ENCODE results near the gene RHEBL1. TPM values are rescaled to one million over a fixed set of nuclear protein-coding genes. Genes with fewer than 3 reads are reported as not detected.

The RHEBL1 gene
- total RNA-seq, 1 donor from 2014 or later = 0.72 TPM

DNA sequence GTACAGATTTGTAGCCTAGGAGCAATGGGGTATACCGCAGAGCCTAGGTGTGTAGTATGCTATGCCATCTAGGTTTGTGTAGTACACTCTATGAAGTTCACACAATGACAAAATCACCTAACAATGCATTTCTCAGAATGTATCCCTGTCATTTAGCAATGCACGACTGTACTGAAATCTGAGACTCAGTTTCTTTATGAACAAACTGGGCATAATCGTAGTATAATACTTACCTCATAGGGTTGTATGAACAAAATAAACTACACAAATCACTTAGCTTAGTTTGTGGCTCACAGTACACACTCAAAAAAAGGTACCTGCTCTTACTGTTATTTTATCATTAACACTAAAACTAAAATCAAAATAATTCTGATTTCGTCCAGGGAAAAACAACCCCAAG, 44.3 kb downstream of the RHEBL1 start:
- Mint-ChIP-seq H3K4me1 (ENCODE audit: low read depth) (no peaks in the 10 kb centered on the region), H3K4me3 (ENCODE audit: low read depth) (no peak overlapping the region), H3K27ac (no peak overlapping the region), H3K27me3 (no peaks in the 10 kb centered on the region), H3K9me3 (ENCODE audit: low read depth) (no peaks in the 10 kb centered on the region), H3K36me3 (ENCODE audit: insufficient read depth) (peaks cover 19% of the 10 kb centered on the region)
- TF ChIP-seq, protein P1, sequence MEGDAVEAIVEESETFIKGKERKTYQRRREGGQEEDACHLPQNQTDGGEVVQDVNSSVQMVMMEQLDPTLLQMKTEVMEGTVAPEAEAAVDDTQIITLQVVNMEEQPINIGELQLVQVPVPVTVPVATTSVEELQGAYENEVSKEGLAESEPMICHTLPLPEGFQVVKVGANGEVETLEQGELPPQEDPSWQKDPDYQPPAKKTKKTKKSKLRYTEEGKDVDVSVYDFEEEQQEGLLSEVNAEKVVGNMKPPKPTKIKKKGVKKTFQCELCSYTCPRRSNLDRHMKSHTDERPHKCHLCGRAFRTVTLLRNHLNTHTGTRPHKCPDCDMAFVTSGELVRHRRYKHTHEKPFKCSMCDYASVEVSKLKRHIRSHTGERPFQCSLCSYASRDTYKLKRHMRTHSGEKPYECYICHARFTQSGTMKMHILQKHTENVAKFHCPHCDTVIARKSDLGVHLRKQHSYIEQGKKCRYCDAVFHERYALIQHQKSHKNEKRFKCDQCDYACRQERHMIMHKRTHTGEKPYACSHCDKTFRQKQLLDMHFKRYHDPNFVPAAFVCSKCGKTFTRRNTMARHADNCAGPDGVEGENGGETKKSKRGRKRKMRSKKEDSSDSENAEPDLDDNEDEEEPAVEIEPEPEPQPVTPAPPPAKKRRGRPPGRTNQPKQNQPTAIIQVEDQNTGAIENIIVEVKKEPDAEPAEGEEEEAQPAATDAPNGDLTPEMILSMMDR (IDR thresholded peaks at IDR 0.05; ENCODE audit: unreplicated experiment) = no peak
- no peak for DNase-seq (ENCODE audit: low spot score, unreplicated experiment)

DNA sequence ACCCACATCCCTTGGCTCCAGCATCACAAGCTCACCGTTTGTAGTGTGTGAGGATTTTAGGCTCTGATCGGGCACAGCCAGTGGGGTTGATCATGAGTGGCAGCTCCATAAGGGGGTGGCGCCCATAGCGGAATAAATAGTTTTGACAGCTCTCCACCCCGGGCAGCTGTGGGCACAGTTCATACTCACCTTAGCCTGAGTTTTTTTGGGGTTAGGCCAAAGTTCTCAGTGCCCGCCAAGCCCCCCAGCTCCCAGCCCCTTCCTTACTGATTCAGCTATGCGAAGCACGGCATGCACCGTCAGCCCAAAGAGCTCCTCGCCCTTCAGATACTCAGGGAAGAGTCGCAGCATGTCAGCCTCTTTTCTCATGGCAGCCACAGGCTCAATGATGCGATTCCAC, 45.2 kb downstream of the RHEBL1 start:
- H3K27ac Mint-ChIP-seq = no peak overlapping the region
- no peak overlapping the region for H3K4me3 Mint-ChIP-seq (ENCODE audit: low read depth)
- TF ChIP-seq, protein P1 (IDR thresholded peaks at IDR 0.05; ENCODE audit: unreplicated experiment) = no peak
- no peaks in the 10 kb centered on the region for H3K27me3 Mint-ChIP-seq
- H3K4me1 Mint-ChIP-seq (ENCODE audit: low read depth) = peaks cover 3% of the 10 kb centered on the region
- peaks cover 19% of the 10 kb centered on the region for H3K36me3 Mint-ChIP-seq (ENCODE audit: insufficient read depth)
- no peak for DNase-seq (ENCODE audit: low spot score, unreplicated experiment)
- no peaks in the 10 kb centered on the region for H3K9me3 Mint-ChIP-seq (ENCODE audit: low read depth)

DNA sequence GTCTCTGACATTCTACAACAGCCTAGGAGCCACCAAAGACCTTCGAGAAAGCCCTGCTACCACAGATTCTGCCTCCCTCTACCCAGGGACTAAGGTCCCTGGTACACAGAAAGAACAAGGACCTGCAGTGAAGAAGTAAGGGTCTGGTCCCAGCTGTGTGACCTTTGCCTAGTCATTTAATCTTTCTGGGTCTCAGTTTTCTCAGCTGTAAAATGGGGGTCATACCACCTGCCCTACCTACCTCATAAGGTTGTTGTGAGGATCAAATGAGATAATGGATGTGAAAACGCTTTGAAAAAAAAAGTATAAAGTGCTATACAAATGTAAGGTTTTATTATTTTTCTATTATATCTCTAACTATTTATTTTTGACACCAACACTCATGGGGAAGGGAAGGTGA, 46.0 kb downstream of the RHEBL1 start:
- H3K4me1 Mint-ChIP-seq (ENCODE audit: low read depth) = peaks cover 6% of the 10 kb centered on the region
- peaks cover 18% of the 10 kb centered on the region for H3K36me3 Mint-ChIP-seq (ENCODE audit: insufficient read depth)
- no peak overlapping the region for H3K4me3 Mint-ChIP-seq (ENCODE audit: low read depth)
- DNase-seq (ENCODE audit: low spot score, unreplicated experiment) = no peak
- no peak overlapping the region for H3K27ac Mint-ChIP-seq
- TF ChIP-seq, protein P1 (IDR thresholded peaks at IDR 0.05; ENCODE audit: unreplicated experiment) = no peak
- H3K9me3 Mint-ChIP-seq (ENCODE audit: low read depth) = no peaks in the 10 kb centered on the region
- H3K27me3 Mint-ChIP-seq = no peaks in the 10 kb centered on the region

DNA sequence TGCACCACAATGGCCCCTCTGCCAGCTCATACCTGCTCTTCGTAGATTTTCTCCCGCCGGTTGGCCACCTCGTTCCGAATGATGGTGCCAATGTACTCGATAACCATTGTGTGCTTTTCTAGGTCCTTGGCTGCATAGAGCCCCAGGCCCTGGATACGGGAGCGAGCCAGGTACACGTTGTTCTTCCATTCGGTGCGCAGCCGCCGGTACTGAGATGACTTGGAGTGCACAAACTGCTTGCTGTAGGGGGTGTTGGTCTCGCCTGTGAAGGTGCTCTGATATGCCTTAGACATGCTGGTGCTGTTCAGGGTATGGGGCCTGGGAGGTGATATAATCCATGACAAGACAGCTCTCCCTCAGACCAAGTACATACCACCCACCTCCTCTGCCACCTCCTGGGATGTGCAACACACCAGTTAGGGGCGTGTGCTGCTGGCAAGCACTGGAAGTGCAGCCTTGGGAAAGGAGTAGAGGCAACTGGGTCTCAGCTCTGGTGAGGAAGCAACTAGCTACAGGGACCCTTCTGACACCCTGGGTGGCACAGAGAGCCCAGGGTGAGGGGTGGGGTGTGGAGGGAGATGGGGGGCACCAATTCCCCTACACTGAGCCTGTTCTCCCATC, 47.1 kb downstream of the RHEBL1 start:
- DNase-seq (ENCODE audit: low spot score, unreplicated experiment) = no peak
- H3K9me3 Mint-ChIP-seq (ENCODE audit: low read depth) = no peaks in the 10 kb centered on the region
- no peaks in the 10 kb centered on the region for H3K27me3 Mint-ChIP-seq
- TF ChIP-seq, protein P1 (IDR thresholded peaks at IDR 0.05; ENCODE audit: unreplicated experiment) = no peak
- peaks cover 11% of the 10 kb centered on the region for H3K4me1 Mint-ChIP-seq (ENCODE audit: low read depth)
- H3K36me3 Mint-ChIP-seq (ENCODE audit: insufficient read depth) = peaks cover 15% of the 10 kb centered on the region
- no peak overlapping the region for H3K4me3 Mint-ChIP-seq (ENCODE audit: low read depth)
- H3K27ac Mint-ChIP-seq = no peak overlapping the region

DNA sequence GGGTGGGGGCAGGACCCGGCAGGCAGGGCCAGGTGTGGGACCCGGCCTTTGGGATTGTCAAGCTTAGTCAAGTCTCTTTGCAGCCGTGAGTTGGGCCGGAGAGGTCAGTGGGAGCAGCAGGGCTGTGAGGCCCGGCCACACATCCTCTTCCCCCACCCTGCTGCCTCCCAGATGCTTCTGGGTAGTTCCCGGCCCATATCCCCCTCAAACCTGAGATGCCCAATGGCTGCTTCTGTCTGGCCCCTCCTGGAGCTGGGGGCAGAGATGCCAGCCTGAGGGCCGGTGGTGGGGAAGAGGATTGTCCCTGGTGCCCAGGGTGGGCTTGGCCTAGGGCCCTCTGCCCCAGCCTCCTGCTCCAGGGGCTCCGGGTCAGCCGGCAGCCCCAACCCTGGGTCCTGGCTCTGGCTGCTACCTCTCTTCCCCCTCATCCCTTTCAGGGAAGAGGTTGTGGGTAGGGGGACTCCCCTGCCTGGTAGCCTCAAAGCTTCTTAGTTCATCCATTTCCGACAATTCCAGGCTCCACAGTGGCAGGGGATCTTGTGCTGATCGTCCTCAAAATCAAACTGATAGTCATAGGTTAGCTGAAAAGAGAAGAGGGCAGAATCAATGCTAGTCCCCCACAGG, 48.4 kb downstream of the RHEBL1 start:
- H3K4me3 Mint-ChIP-seq (ENCODE audit: low read depth) = no peak overlapping the region
- peaks cover 12% of the 10 kb centered on the region for H3K4me1 Mint-ChIP-seq (ENCODE audit: low read depth)
- H3K36me3 Mint-ChIP-seq (ENCODE audit: insufficient read depth) = peaks cover 13% of the 10 kb centered on the region
- no peaks in the 10 kb centered on the region for H3K27me3 Mint-ChIP-seq
- no peak overlapping the region for H3K27ac Mint-ChIP-seq
- no peak for DNase-seq (ENCODE audit: low spot score, unreplicated experiment)
- TF ChIP-seq, protein P1 (IDR thresholded peaks at IDR 0.05; ENCODE audit: unreplicated experiment) = no peak
- H3K9me3 Mint-ChIP-seq (ENCODE audit: low read depth) = no peaks in the 10 kb centered on the region

Data from progenitor cell of endocrine pancreas (in vitro differentiated cells).